CD4-positive, alpha-beta T cell treated with Interleukin-4 for 4 hours (primary cell): Measurements from ENCODE around the gene NDRG2.

ENCODE experiments used
- DNase-seq: peaks from one replicate; pipeline ENCODE4 v3.0.0-alpha.2; 2020

Gene NDRG2

GRCh38 chr14:21024585-21025370 is at the start of gene NDRG2:
NDRG2 (minus strand) TSS chr14:21025061; CDS start chr14:21023315, 1,746 bp downstream.
- peak; percentile 68 for DNase-seq

- DNase-seq = no peak
Observed at GRCh38 chr14:21073921-21074320, 49.1 kb upstream of the NDRG2 start.

- no peak for DNase-seq
Observed at GRCh38 chr14:21072781-21073339, 48.0 kb upstream of the NDRG2 start.

- DNase-seq = no peak
Observed at GRCh38 chr14:21072031-21072473, 47.2 kb upstream of the NDRG2 start.

- DNase-seq = peak; percentile 56
Observed at GRCh38 chr14:21071225-21072030, 46.6 kb upstream of the NDRG2 start.

GRCh38 chr14:21070610-21071224 is 45.9 kb upstream of the NDRG2 start:
- DNase-seq = no peak

- no peak for DNase-seq
Observed at GRCh38 chr14:21070083-21070609, 45.3 kb upstream of the NDRG2 start, which contains the start of gene ARHGEF40. ARHGEF40 (plus strand) TSS chr14:21070304; CDS start chr14:21070397, 93 bp downstream.

- no peak for DNase-seq
Observed at GRCh38 chr14:21069388-21070082, 44.7 kb upstream of the NDRG2 start.

- DNase-seq = peak; percentile 73
Observed at GRCh38 chr14:21068521-21069387, 43.9 kb upstream of the NDRG2 start.

- DNase-seq = no peak
Observed at GRCh38 chr14:21066882-21067502, 42.1 kb upstream of the NDRG2 start.

- DNase-seq = no peak
Observed at GRCh38 chr14:21063479-21063878, 38.6 kb upstream of the NDRG2 start.

- DNase-seq = no peak
Observed at GRCh38 chr14:21061347-21061668, 36.4 kb upstream of the NDRG2 start.

- no peak for DNase-seq
Observed at GRCh38 chr14:21060614-21061346, 35.9 kb upstream of the NDRG2 start.

GRCh38 chr14:21059842-21060613 is 35.2 kb upstream of the NDRG2 start:
- DNase-seq = no peak

GRCh38 chr14:21058903-21059302 is 34.0 kb upstream of the NDRG2 start:
- DNase-seq = no peak

GRCh38 chr14:21057803-21058675 is 33.2 kb upstream of the NDRG2 start, which contains the start of gene RNASE8:
RNASE8 (plus strand) TSS chr14:21057822; CDS start chr14:21057893, 71 bp downstream.
- no peak for DNase-seq

GRCh38 chr14:21056520-21057163 is 31.8 kb upstream of the NDRG2 start:
- DNase-seq = no peak
